Measurements from ENCODE around the gene ABL2.

The ABL2 gene

DNA sequence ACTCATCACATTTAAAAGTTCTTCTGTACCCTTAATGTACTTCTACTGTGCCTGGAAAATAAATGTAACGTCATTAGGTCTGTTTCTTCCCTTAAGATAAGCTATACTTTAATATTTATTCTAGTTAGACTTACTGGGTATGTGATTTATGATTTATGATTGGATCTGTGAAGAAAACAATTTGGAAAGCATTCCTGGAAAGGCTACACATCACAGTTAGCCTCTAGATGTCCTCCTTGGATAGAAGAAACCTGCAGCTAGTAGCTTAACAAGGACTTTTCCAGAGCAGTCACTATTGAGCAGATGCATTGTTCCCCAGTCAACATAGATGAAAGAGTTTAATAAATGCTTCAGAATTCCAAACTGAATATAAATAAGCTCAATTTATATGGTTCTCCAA is 22.2 kb upstream of the ABL2 start:
- TF ChIP-seq RAD21 (IDR thresholded peaks at IDR 0.05; ENCODE audit: low read depth) (peak; percentile 69), CEBPB (IDR thresholded peaks at IDR 0.05) (no peak)

GRCh38 chr1:179247923-179248322 is 18.4 kb upstream of the ABL2 start:
- TF ChIP-seq REST (IDR thresholded peaks at IDR 0.05; ENCODE audit: low read depth) (no peak), YY1 (IDR thresholded peaks at IDR 0.05; ENCODE audit: low read depth) (no peak), TAF1 (IDR thresholded peaks at IDR 0.05; ENCODE audit: low read depth) (no peak), NFIC (IDR thresholded peaks at IDR 0.05) (no peak), FOXM1 (IDR thresholded peaks at IDR 0.05; ENCODE audit: borderline replicate concordance, low read depth) (no peak), CEBPB (IDR thresholded peaks at IDR 0.05) (no peak), EGR1 (IDR thresholded peaks at IDR 0.05) (no peak), TCF12 (IDR thresholded peaks at IDR 0.05; ENCODE audit: low read depth) (no peak), ZBTB7A (IDR thresholded peaks at IDR 0.05; ENCODE audit: low read depth) (no peak), CREB1 (IDR thresholded peaks at IDR 0.05; ENCODE audit: low read depth) (no peak), TEAD4 (IDR thresholded peaks at IDR 0.05) (no peak), EP300 (IDR thresholded peaks at IDR 0.05; ENCODE audit: borderline replicate concordance) (no peak), RAD21 (IDR thresholded peaks at IDR 0.05; ENCODE audit: low read depth) (no peak)
- TF ChIP-seq, protein P1, sequence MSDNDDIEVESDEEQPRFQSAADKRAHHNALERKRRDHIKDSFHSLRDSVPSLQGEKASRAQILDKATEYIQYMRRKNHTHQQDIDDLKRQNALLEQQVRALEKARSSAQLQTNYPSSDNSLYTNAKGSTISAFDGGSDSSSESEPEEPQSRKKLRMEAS (IDR thresholded peaks at IDR 0.05): no peak
- TF ChIP-seq, protein P2, sequence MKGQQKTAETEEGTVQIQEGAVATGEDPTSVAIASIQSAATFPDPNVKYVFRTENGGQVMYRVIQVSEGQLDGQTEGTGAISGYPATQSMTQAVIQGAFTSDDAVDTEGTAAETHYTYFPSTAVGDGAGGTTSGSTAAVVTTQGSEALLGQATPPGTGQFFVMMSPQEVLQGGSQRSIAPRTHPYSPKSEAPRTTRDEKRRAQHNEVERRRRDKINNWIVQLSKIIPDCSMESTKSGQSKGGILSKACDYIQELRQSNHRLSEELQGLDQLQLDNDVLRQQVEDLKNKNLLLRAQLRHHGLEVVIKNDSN (IDR thresholded peaks at IDR 0.05): no peak

DNA sequence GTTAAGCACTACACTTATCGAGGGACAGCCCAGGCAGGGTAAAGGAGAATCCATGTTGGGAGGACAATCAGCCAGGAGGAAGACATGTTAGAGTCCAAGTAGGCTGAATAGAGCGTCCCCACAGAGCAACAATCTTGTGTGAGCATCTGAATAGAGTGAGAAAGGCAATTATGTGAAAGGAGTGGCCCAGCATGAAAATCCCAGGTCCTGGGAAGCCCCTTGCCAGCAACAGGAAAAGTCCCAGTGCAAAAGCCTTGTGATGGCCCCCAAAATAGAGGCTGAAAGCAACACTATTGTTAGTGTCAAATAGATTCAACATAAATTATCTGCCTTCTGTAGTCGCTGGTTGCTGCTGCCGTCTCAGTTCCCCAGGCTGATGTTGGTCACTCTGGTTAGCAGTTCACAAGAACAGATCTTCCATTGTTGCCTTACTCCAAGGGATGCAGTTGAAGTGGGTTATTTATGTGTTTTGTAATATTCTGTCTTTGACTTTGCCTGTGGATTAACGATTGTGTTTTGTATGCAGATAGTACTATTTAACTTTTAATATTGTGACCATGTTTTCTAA is 12.1 kb upstream of the ABL2 start:
- TF ChIP-seq EGR1 (IDR thresholded peaks at IDR 0.05) (no peak), FOXM1 (IDR thresholded peaks at IDR 0.05; ENCODE audit: borderline replicate concordance, low read depth) (no peak), REST (IDR thresholded peaks at IDR 0.05; ENCODE audit: low read depth) (no peak), TCF12 (IDR thresholded peaks at IDR 0.05; ENCODE audit: low read depth) (no peak), ZBTB7A (IDR thresholded peaks at IDR 0.05; ENCODE audit: low read depth) (no peak), CEBPB (IDR thresholded peaks at IDR 0.05) (no peak), CREB1 (IDR thresholded peaks at IDR 0.05; ENCODE audit: low read depth) (no peak), NFIC (IDR thresholded peaks at IDR 0.05) (no peak), EP300 (IDR thresholded peaks at IDR 0.05; ENCODE audit: borderline replicate concordance) (no peak), YY1 (IDR thresholded peaks at IDR 0.05; ENCODE audit: low read depth) (no peak), TEAD4 (IDR thresholded peaks at IDR 0.05) (no peak), TAF1 (IDR thresholded peaks at IDR 0.05; ENCODE audit: low read depth) (no peak), RAD21 (IDR thresholded peaks at IDR 0.05; ENCODE audit: low read depth) (no peak)
- TF ChIP-seq, protein P2 (IDR thresholded peaks at IDR 0.05): no peak
- TF ChIP-seq, protein P1 (IDR thresholded peaks at IDR 0.05): no peak

DNA sequence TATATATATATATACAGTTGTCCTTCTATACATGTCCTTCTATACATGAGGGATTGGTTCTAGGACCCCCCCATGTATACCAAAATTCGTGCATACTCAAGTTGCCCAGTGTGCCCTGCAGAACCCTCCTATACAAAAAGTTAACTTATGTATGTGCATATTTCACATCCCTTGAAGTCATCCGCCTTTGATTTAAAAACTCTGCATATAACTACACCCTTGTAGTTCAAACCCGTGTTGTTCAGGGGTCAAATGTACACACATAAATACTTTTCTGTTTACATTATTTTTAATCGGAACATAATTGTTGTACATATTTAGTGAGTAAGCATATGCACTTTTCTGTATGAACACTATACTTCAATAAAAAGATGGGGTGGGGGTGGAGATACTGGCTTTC is 7.7 kb upstream of the ABL2 start:
- no peak for TF ChIP-seq FOXM1 (IDR thresholded peaks at IDR 0.05; ENCODE audit: borderline replicate concordance, low read depth)
- TF ChIP-seq YY1 (IDR thresholded peaks at IDR 0.05; ENCODE audit: low read depth): no peak
- TF ChIP-seq ZBTB7A (IDR thresholded peaks at IDR 0.05; ENCODE audit: low read depth): no peak
- TF ChIP-seq CEBPB (IDR thresholded peaks at IDR 0.05): no peak
- TF ChIP-seq, protein P1 (IDR thresholded peaks at IDR 0.05): no peak
- TF ChIP-seq, protein P2 (IDR thresholded peaks at IDR 0.05): no peak
- TF ChIP-seq CREB1 (IDR thresholded peaks at IDR 0.05; ENCODE audit: low read depth): no peak
- no peak for TF ChIP-seq REST (IDR thresholded peaks at IDR 0.05; ENCODE audit: low read depth)
- TF ChIP-seq TAF1 (IDR thresholded peaks at IDR 0.05; ENCODE audit: low read depth): no peak
- no peak for TF ChIP-seq EP300 (IDR thresholded peaks at IDR 0.05; ENCODE audit: borderline replicate concordance)
- TF ChIP-seq TEAD4 (IDR thresholded peaks at IDR 0.05): no peak
- TF ChIP-seq NFIC (IDR thresholded peaks at IDR 0.05): no peak
- TF ChIP-seq TCF12 (IDR thresholded peaks at IDR 0.05; ENCODE audit: low read depth): no peak
- TF ChIP-seq RAD21 (IDR thresholded peaks at IDR 0.05; ENCODE audit: low read depth): no peak
- no peak for TF ChIP-seq EGR1 (IDR thresholded peaks at IDR 0.05)
